Adipocyte (in vitro differentiated cells): Measurements from ENCODE around the gene ANKRD34C.

Experiments used
- DNase-seq: peaks from one replicate; pipeline ENCODE4 v3.0.0-alpha.2; 2015; ENCODE audit warnings: low read depth
- H3K27me3 ChIP-seq: replicated peaks from 2 replicates; pipeline ENCODE4 v1.7.0; 2013; ENCODE audit warnings: mild to moderate bottlenecking, low read length, moderate library complexity; ENCODE audit not compliant: control insufficient read depth, insufficient read depth
- H3K36me3 ChIP-seq: 2 replicates; pipeline ENCODE4 v1.7.0; 2013; ENCODE audit warnings: low read length, mild to moderate bottlenecking, moderate library complexity; ENCODE audit not compliant: control insufficient read depth, insufficient read depth, severe bottlenecking
- H3K4me1 ChIP-seq: 2 replicates; pipeline ENCODE4 v1.7.0; 2013; ENCODE audit warnings: mild to moderate bottlenecking, low read length, moderate library complexity; ENCODE audit not compliant: control insufficient read depth, insufficient read depth
- H3K4me3 ChIP-seq: 2 replicates; pipeline ENCODE4 v1.7.0; 2013; ENCODE audit warnings: mild to moderate bottlenecking, low read length, moderate library complexity
- H3K9ac ChIP-seq: 2 replicates; pipeline ENCODE4 v1.7.0; 2013; ENCODE audit warnings: mild to moderate bottlenecking, low read length, moderate library complexity
- H3K9me3 ChIP-seq: 2 replicates; pipeline ENCODE4 v1.7.0; 2013; ENCODE audit warnings: mild to moderate bottlenecking, low read length, moderate library complexity; ENCODE audit not compliant: control insufficient read depth

Gene ANKRD34C

DNA sequence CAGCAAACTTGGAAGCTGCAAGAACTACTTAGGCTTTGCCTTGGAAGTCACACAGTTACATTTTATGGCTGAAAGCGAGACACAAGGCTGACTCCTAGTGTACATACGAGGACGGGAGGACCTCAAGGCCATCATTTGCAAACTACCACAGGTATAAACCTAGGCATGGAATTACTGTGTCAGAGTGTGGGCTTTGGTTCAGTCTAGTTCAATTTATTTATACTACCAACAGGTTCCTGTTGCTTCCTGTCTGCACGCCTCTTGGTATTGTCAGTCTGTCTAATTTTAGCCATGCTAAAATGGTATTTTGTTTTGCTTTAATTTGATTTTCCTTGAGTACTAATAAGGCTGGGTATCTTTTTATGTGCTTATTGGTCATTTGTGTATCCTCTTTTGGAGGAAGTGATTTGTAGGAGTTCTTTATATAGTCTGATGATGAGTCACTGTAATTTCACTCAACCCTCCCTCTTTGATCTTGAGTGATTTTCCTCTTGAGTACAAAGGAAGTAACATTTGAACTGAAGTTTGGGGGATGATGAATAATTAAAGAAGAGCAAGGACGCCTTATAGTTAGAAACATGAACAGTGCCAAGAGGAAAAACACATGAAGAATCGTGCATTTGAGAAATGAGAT, 8.2 kb downstream of the ANKRD34C start:
- Histone ChIP-seq H3K36me3 (no peaks in the 10 kb centered on the region), H3K4me3 (no peak overlapping the region), H3K4me1 (no peaks in the 10 kb centered on the region), H3K9ac (no peak overlapping the region), H3K27me3 (peaks cover 23% of the 10 kb centered on the region), H3K9me3 (no peaks in the 10 kb centered on the region)
- DNase-seq: no peak

DNA sequence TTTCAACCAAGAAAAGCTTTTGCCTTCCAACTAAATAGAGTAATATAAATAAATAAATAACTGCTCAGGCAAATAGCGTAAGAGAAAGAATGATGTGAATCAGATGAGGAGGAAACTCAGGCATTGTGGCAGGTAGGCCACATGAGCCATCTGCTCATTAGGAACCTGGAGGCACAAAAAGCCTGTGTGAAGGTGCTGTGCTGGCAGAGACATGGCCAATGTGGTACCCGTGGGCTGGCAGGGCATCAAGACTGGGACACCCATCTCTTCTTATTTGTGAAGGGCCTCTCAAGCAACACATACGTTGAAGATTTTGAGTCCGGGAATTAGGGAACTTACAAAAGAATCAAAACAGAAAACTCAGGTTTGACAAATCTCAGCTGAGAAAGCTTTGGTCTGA, 9.5 kb downstream of the ANKRD34C start:
- DNase-seq: no peak
- no peak overlapping the region for H3K4me3 ChIP-seq
- no peak overlapping the region for H3K9ac ChIP-seq
- H3K27me3 ChIP-seq: peaks cover 18% of the 10 kb centered on the region
- no peaks in the 10 kb centered on the region for H3K4me1 ChIP-seq
- no peaks in the 10 kb centered on the region for H3K36me3 ChIP-seq
- no peaks in the 10 kb centered on the region for H3K9me3 ChIP-seq

DNA sequence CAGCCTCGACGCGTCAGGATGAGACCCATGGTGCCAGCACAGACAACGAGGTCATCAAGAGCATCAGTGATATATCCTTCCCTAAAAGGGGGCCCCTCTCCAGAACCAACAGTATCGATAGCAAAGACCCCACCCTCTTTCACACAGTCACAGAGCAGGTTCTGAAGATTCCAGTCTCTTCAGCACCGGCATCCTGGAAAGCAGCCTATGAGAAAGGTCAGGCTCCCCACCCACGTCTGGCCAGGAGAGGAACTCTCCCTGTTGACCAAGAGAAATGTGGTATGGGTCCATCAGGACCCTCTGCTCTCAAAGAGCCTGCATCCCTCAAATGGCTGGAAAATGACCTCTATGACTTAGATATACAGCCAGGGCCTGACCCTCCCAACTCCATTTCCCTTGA, 11.6 kb downstream of the ANKRD34C start:
- no peaks in the 10 kb centered on the region for H3K36me3 ChIP-seq
- H3K9ac ChIP-seq: no peak overlapping the region
- H3K4me1 ChIP-seq: no peaks in the 10 kb centered on the region
- DNase-seq: no peak
- H3K9me3 ChIP-seq: no peaks in the 10 kb centered on the region
- H3K27me3 ChIP-seq: peaks cover 16% of the 10 kb centered on the region
- no peak overlapping the region for H3K4me3 ChIP-seq

DNA sequence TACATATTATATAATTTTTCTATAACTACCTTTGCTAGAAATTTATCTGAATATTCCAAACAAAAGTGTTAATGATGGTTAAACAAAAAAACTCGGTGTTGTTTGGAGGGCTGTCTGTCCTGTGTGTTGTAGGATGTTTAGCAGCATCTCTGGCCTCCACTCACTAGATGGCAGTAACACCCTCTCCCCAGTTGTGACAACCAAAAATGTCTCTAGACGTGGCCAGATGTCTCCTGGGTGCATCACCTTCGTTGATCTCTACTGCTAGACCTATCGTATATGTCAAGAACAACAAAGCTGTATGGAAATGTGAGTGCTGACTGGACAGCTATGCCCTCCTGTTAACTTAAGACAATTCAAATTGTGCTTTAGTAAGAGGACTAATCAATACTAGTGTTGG, 14.1 kb downstream of the ANKRD34C start:
- Histone ChIP-seq H3K27me3 (peaks cover 30% of the 10 kb centered on the region), H3K36me3 (no peaks in the 10 kb centered on the region), H3K9ac (no peak overlapping the region), H3K9me3 (no peaks in the 10 kb centered on the region), H3K4me1 (no peaks in the 10 kb centered on the region), H3K4me3 (no peak overlapping the region)
- no peak for DNase-seq

DNA sequence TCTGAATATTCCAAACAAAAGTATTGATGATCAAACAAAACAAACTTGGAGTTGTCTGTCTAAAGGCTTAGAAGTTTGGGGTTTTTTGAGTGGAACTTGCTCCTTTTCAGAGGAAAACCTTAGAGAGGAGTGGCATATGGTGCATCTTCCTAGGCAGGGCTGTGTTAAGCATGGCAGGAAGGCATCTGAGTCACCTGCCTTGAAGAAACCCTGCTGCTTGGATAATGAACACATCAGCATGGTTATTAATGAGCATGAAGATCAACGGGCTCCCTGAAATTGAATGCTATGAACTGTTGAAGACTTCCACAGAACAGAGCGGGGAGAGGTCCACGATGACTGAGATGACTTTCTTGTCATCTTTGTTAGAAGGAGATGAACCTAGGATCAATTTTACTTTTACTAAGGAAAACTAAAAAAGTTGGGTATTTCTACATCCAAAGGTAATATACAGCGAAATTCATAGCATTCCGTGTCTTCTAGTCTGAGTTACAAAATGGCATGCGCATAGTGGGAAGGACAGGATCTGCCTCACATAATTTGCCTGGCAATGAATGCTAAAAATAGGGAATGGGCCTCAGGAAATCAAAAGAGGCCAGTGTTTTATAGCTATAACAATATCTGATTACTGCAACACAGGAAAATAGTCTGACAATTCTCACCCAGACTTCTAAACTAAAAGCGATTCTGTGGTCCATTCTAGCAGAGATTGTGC, 16.8 kb downstream of the ANKRD34C start:
- H3K4me3 ChIP-seq: no peak overlapping the region
- H3K27me3 ChIP-seq: peaks cover 22% of the 10 kb centered on the region

DNA sequence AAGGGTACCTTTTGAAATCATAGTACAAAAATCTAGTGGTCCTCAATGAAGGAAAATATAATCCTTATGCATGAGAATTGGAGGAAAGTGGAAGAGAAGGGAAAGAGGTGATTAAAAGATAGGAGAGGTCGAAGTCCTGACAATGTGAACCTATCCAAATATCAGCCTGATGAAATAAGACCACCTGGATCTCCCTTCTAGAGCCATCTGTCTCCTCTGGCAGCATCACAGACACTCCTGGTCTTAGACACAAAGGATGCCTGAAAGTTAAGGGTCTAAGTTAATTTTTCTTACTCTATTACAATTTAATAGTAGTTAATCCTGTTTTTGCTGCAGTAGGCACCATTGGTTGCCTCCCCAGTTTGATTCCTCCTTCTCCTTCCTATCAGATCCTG, 17.3 kb downstream of the ANKRD34C start:
- Histone ChIP-seq H3K27me3 (peaks cover 26% of the 10 kb centered on the region), H3K9me3 (no peaks in the 10 kb centered on the region), H3K36me3 (no peaks in the 10 kb centered on the region), H3K4me3 (no peak overlapping the region), H3K4me1 (no peaks in the 10 kb centered on the region), H3K9ac (no peak overlapping the region)
- no peak for DNase-seq

More for the DNA sequence above, 16.8 kb downstream of the ANKRD34C start:
- DNase-seq: no peak
- no peaks in the 10 kb centered on the region for H3K4me1 ChIP-seq
- no peaks in the 10 kb centered on the region for H3K9me3 ChIP-seq
- H3K36me3 ChIP-seq: no peaks in the 10 kb centered on the region
- H3K9ac ChIP-seq: no peak overlapping the region

DNA sequence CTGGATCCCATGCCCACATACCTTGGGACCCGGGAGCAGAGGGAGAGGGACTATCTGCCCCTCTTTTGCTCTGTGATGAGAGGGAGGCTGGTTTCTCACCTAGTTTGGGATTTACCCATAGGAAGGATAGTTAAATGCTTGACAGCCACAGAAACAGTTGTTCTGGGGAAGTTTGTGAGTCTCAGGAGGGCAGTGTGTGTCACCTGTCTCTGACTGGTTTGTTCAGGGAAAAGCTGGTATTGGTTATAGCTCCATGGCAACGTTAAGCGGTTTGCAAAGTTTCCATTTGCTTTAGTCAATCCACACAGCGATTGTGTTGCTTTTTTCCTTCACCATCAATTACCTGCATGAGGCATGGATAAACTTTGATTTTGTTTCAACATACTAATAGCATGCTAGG, 24.7 kb downstream of the ANKRD34C start:
- DNase-seq: no peak
- Histone ChIP-seq H3K27me3 (peaks cover 44% of the 10 kb centered on the region), H3K9me3 (no peaks in the 10 kb centered on the region)

DNA sequence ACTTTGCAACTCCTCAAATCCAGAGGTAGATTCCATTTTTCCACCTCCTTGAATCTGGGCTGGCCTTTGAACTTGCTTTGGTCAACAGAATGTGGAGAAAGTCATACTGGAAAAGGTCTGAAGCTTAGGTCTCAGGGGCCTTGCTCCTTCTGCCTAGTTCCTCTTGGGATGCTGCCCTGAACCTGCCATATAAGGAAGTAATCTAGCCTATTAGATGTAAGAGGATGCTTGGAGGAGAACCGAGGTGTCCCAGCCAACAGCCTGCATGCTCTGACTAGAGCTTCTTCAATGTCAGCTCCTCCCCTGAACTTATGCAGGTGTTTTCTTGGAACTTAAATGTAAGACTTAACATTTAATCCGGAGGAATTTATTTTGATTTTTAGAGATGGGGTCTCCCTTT, 26.4 kb downstream of the ANKRD34C start:
- no peak overlapping the region for H3K9ac ChIP-seq
- peaks cover 6% of the 10 kb centered on the region for H3K36me3 ChIP-seq
- peaks cover 44% of the 10 kb centered on the region for H3K27me3 ChIP-seq
- DNase-seq: no peak
- H3K4me1 ChIP-seq: peaks cover 16% of the 10 kb centered on the region
- no peak overlapping the region for H3K4me3 ChIP-seq
- no peaks in the 10 kb centered on the region for H3K9me3 ChIP-seq

More for the DNA sequence above, 24.7 kb downstream of the ANKRD34C start:
- no peaks in the 10 kb centered on the region for H3K36me3 ChIP-seq
- no peak overlapping the region for H3K4me3 ChIP-seq
- peaks cover 14% of the 10 kb centered on the region for H3K4me1 ChIP-seq
- no peak overlapping the region for H3K9ac ChIP-seq

DNA sequence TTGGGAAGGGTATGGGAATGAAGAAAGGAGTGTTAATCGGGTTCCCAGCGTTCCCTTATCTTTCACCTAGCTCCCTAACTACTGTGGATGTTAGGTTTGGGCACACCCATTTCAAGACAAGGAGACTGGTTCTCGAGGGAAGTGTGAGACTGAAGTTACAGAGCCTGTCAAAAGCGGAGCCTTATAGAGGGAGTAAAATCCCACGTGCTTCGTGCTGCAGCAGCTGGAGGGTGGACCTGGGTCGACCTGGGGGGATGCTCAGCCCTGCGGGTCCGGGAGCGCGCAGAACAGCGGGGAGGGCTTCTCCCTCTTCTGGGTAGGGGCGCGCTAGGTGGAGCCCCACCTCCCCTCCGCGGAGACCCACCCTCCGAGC, 28.1 kb downstream of the ANKRD34C start:
- Histone ChIP-seq H3K36me3 (peaks cover 23% of the 10 kb centered on the region), H3K9me3 (no peaks in the 10 kb centered on the region), H3K4me3 (peak overlapping the region; percentile 96), H3K9ac (peak overlapping the region; percentile 44), H3K4me1 (peaks cover 25% of the 10 kb centered on the region), H3K27me3 (peaks cover 32% of the 10 kb centered on the region)
- DNase-seq: no peak

DNA sequence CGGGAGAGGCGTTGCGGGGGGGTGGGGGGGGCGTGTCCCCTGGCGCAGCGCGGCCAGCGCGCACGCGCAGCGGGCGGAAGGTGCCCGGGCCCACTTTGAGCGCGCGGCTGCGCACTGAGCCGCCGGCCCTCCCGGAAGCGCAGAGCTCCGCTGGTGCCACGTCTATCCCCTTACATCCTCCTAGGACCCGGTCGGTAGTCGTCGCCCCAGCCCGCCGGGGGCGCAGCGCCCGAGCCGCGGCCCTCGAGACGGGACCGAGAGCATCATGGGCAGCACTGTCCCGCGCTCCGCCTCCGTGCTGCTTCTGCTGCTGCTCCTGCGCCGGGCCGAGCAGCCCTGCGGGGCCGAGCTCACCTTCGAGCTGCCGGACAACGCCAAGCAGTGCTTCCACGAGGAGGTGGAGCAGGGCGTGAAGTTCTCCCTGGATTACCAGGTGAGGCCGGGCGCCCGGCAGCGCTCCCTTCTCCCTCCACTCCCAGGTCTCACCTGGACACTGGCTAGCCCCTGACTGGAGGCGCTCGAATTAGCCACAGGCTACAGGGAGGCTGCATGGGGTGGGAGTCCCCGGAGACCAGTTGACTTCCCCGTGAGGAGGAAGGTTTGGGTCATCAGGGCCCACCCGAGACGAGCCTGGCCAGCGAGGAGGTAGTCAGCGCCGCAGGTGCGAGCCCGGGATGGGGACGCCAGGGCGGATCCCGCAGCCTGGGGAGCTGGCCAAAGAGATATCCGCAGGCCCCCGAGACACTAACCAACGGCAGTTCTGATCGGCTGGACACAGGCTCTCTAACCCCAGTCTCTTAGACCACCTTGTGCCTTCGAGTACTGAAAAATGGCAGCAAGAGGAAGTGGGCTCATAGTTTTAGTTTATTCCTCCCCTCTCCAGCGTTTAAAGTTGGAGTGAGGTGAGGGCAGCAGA, 28.7 kb downstream of the ANKRD34C start, which contains the start of gene TMED3:
TSS of gene TMED3 (plus strand) at position 128 of the 916 bp plus-strand sequence. CDS start at position 266, 138 bp downstream.
- Histone ChIP-seq H3K4me1 (peaks cover 30% of the 10 kb centered on the region), H3K9me3 (no peaks in the 10 kb centered on the region), H3K36me3 (peaks cover 29% of the 10 kb centered on the region)

More for the DNA sequence above, 28.7 kb downstream of the ANKRD34C start, which contains the start of gene TMED3:
- Histone ChIP-seq H3K27me3 (peaks cover 27% of the 10 kb centered on the region), H3K9ac (peak within 1 kb of the TSS; percentile 94), H3K4me3 (peak within 1 kb of the TSS; percentile 96)
- DNase-seq: peak; percentile 90
